Lung (tissue), 12 donors: ENCODE data around the gene ZSWIM1. TPM values are rescaled to one million over a fixed set of nuclear protein-coding genes. Genes with fewer than 3 reads are reported as not detected.

Experiments used
- ATAC-seq: fragments of 200-7000 bp; cut with Tn5 transposase; one replicate; pipeline ENCODE4 v1.9.1; 2020; ENCODE audit warnings: moderate number of reproducible peaks; ENCODE audit not compliant: insufficient read depth, low FRiP score
- DNase-seq, 3 donors: peaks; one replicate each; pipeline ENCODE4 v3.0.0-alpha.2; 2013 to 2017
- H3K27ac ChIP-seq, 2 donors: one replicate each; pipeline ENCODE4 v1.5.1; 2013; ENCODE audit warnings: mild to moderate bottlenecking in 2 of 2, moderate library complexity in 2 of 2, control low read depth in 1 of 2, inconsistent platforms in 1 of 2, low read depth in 1 of 2, low read length in 1 of 2
- H3K27me3 ChIP-seq, 3 donors: one replicate each; pipeline ENCODE4 v1.5.1; 2013; ENCODE audit warnings: low read length in 2 of 3; ENCODE audit not compliant: control insufficient read depth in 3 of 3, insufficient read depth in 3 of 3
- H3K36me3 ChIP-seq, 4 donors: one replicate each; pipeline ENCODE4 v1.5.1; 2013; ENCODE audit warnings: low read length in 4 of 4, mild to moderate bottlenecking in 1 of 4, moderate library complexity in 1 of 4; ENCODE audit not compliant: control insufficient read depth in 4 of 4, insufficient read depth in 4 of 4
- H3K4me1 ChIP-seq, 5 donors: one replicate each; pipeline ENCODE4 v1.5.1; 2013; ENCODE audit warnings: low read length in 5 of 5, mild to moderate bottlenecking in 2 of 5, moderate library complexity in 1 of 5; ENCODE audit not compliant: control insufficient read depth in 5 of 5, insufficient read depth in 5 of 5
- H3K4me3 ChIP-seq: one replicate; pipeline ENCODE4 v1.5.1; 2013; ENCODE audit warnings: mild to moderate bottlenecking, control low read depth, moderate library complexity
- H3K9ac ChIP-seq, 2 donors: one replicate each; pipeline ENCODE4 v1.5.1; 2013; ENCODE audit warnings: low read length in 2 of 2, control low read depth in 1 of 2; ENCODE audit not compliant: insufficient read depth in 1 of 2
- H3K9me3 ChIP-seq, 4 donors: one replicate each; pipeline ENCODE4 v1.5.1; 2013; ENCODE audit warnings: low read length in 3 of 4, mild to moderate bottlenecking in 1 of 4, moderate library complexity in 1 of 4; ENCODE audit not compliant: control insufficient read depth in 4 of 4, insufficient read depth in 3 of 4
- WGBS, 2 donors: extraction: QIAGEN DNeasy Blood & Tissue Kit; methylation state at CpG; one replicate each; pipeline ENCODE4 v1.1.7; 2013; 5-methylcytosine and 5-hydroxymethylcytosine counted together
- polyA plus RNA-seq, 2 donors: library from polyadenylated mRNA; stranded (reverse); fragments of 200-250 nt; gene quantifications; one replicate each; pipeline ENCODE4 v1.2.1, GENCODE V29; 2013
- total RNA-seq, 2 donors: library from RNA; depleted of rRNA in 1 of 2; stranded (reverse); fragments of >200 nt in 1 of 2; gene quantifications; one replicate each; pipeline ENCODE4 v1.2.1, GENCODE V29; 2014 to 2021
- TF ChIP-seq, protein P1 (sequence below): IDR thresholded peaks from 2 replicates; pipeline ENCODE4 v1.5.1; 2012; ENCODE audit warnings: mild to moderate bottlenecking; ENCODE audit errors: control extremely low read depth, extremely low read depth
- donor health status: control.
- donor health status: control.
- donor health status: Bipolar disorder and iron deficiency.
- donor health status: healthy.
- donor health status: DM: yes; HTN: yes; CAD: no.

ZSWIM1 gene
- total and polyA plus RNA-seq, 4 donors = 3.7 to 11.1 (median 5.2) TPM

DNA sequence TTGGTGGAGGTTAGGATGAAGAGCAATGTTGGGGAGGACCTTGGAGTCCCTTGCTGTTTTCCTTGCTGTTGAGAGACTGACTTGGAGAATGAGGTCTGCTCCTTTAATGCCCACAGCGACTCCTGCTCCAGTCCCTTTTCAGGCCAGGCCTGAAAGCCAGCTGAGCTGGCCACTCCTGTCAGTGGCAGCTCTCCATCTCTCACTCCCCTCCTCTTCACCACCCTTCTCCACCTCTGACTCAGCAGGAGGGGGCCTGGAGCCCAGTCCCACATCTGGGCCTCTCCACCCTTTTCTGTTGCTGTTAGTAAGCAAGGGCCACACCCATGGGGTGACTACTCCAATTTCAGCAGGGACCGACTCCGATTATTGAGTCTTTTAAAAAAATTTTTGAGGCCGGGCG is 45.2 kb upstream of the ZSWIM1 start:
- 87 to 90% methylated on average over 5 of the region's 5 CpGs for WGBS, 2 donors
- Histone ChIP-seq H3K4me1 (peaks cover 6 to 31% (median 12%) of the 10 kb centered on the region in 5 donors), H3K4me3 (no peak overlapping the region), H3K27me3 (no peaks in the 10 kb centered on the region), H3K9ac (no peak overlapping the region), H3K27ac (peak overlapping the region; percentile 3 to 49), H3K9me3 (no peaks in the 10 kb centered on the region), H3K36me3 (peaks cover 7 to 18% (median 11%) of the 10 kb centered on the region in 4 donors)
- TF ChIP-seq, protein P1, sequence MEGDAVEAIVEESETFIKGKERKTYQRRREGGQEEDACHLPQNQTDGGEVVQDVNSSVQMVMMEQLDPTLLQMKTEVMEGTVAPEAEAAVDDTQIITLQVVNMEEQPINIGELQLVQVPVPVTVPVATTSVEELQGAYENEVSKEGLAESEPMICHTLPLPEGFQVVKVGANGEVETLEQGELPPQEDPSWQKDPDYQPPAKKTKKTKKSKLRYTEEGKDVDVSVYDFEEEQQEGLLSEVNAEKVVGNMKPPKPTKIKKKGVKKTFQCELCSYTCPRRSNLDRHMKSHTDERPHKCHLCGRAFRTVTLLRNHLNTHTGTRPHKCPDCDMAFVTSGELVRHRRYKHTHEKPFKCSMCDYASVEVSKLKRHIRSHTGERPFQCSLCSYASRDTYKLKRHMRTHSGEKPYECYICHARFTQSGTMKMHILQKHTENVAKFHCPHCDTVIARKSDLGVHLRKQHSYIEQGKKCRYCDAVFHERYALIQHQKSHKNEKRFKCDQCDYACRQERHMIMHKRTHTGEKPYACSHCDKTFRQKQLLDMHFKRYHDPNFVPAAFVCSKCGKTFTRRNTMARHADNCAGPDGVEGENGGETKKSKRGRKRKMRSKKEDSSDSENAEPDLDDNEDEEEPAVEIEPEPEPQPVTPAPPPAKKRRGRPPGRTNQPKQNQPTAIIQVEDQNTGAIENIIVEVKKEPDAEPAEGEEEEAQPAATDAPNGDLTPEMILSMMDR = no peak
- no peak for ATAC-seq
- no peak for DNase-seq

DNA sequence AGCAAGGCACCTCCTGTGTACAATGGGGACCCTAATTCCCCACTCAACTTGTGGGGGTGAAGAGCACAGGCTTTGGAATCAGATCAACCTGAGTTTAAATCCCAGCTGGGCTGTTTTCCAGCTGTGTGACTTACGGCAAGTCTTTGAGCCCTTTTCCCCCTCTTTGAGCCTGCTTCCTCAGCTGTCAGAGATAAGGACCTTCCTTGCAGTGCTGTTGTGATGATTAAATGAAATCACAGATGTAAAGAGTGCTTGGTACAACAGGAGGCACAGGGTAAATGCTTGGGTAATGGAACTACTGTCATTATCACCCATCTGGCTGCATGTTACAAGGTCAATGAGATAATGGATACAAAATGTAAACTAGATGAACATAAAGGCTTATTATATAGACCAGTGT is 44.2 kb upstream of the ZSWIM1 start:
- H3K4me3 ChIP-seq = no peak overlapping the region

DNA sequence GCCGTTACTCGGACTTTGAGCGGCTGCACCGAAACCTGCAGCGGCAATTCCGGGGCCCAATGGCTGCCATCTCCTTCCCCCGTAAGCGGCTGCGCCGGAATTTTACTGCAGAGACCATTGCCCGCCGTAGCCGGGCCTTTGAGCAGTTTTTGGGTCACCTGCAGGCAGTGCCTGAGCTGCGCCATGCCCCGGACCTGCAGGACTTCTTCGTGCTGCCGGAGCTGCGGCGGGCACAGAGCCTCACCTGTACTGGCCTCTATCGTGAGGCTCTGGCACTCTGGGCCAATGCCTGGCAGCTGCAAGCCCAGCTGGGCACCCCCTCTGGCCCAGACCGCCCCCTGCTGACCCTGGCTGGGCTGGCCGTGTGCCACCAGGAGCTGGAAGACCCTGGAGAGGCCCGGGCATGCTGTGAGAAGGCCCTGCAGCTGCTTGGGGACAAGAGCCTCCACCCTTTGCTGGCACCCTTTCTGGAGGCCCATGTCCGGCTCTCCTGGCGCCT is 40.3 kb upstream of the ZSWIM1 start:
- H3K4me1 ChIP-seq = peaks cover 0 to 11% (median 2%) of the 10 kb centered on the region in 5 donors
- TF ChIP-seq, protein P1 = no peak
- WGBS, 2 donors = 91 to 93% methylated on average over 25 of the region's 25 CpGs
- ATAC-seq = no peak
- H3K27ac ChIP-seq = no peak overlapping the region
- no peak overlapping the region for H3K9ac ChIP-seq
- H3K9me3 ChIP-seq = no peaks in the 10 kb centered on the region
- H3K4me3 ChIP-seq = no peak overlapping the region
- peaks cover 22 to 39% (median 25%) of the 10 kb centered on the region in 4 donors for H3K36me3 ChIP-seq
- no peak for DNase-seq
- H3K27me3 ChIP-seq = no peaks in the 10 kb centered on the region

More for the DNA sequence above, 44.2 kb upstream of the ZSWIM1 start:
- Histone ChIP-seq H3K27me3 (no peaks in the 10 kb centered on the region), H3K9me3 (no peaks in the 10 kb centered on the region), H3K27ac (peak overlapping the region in 1 of 2 donors; percentile 0), H3K36me3 (peaks cover 7 to 23% (median 20%) of the 10 kb centered on the region in 4 donors), H3K9ac (no peak overlapping the region), H3K4me1 (peaks cover 6 to 31% (median 12%) of the 10 kb centered on the region in 5 donors)
- ATAC-seq = no peak
- no peak for DNase-seq
- 46 to 75% methylated on average over 1 of the region's 1 CpG for WGBS, 2 donors
- TF ChIP-seq, protein P1 = no peak
